Endothelial cell of umbilical vein (primary cell): Measurements from ENCODE around the gene ICAM5. TPM values are rescaled to one million over a fixed set of nuclear protein-coding genes. Genes with fewer than 3 reads are reported as not detected.

Experiments used
- BruUV-seq: library from RNA; stranded (reverse); fragments of 400-500 nt; replicated peaks from 2 replicates; lab custom pipeline; 2021; lab: Mats Ljungman, UMichigan
- CTCF ChIA-PET: fragments of 300-600, 350-600 bp; sonication (Branson Sonifier 250); formaldehyde crosslinking; loops from one replicate; lab custom pipeline; 2021; ENCODE audit warnings: antibody characterized with exemption, inconsistent platforms; lab: Charles Lee
- POLR2A ChIA-PET: fragments of 300-600, 350-600 bp; sonication (Branson Sonifier 250); formaldehyde crosslinking; loops from one replicate; lab custom pipeline; 2021; ENCODE audit warnings: antibody characterized with exemption, inconsistent platforms; lab: Charles Lee
- DNase-seq: peaks from one replicate; pipeline ENCODE4 v3.0.0-alpha.2; 2011; ENCODE audit warnings: low read depth, low spot score
- FAIRE-seq: peaks from 2 replicates; lab custom pipeline; 2011; peaks lifted over from hg19 to GRCh38; lab: Jason Lieb, UNC
- H2AFZ ChIP-seq: 2 replicates; pipeline ENCODE4 v1.6.0; 2012; ENCODE audit warnings: low read depth, low read length, control low read depth, inconsistent platforms
- H3K27ac ChIP-seq: 2 replicates; pipeline ENCODE4 v1.5.1; 2011; ENCODE audit warnings: low read depth, mild to moderate bottlenecking, control low read depth, low read length, moderate library complexity; ENCODE audit not compliant: insufficient read depth
- H3K27me3 ChIP-seq, 2 experiments: 2 replicates each; pipeline versions ENCODE4 v1.6.0 to v1.6.1; 2011; ENCODE audit warnings: low read length in 2 of 2, mixed read lengths in 1 of 2; ENCODE audit not compliant: control insufficient read depth in 2 of 2, insufficient read depth in 2 of 2
- H3K36me3 ChIP-seq, 2 experiments: 2 replicates in 1 of 2; 3 replicates in 1 of 2; pipeline ENCODE4 v1.5.1; 2011; ENCODE audit warnings: low read length in 2 of 2, mild to moderate bottlenecking in 1 of 2, moderate library complexity in 1 of 2; ENCODE audit not compliant: control insufficient read depth in 2 of 2, insufficient read depth in 2 of 2; ENCODE audit errors: extremely low read depth in 1 of 2
- H3K4me1 ChIP-seq: 3 replicates; pipeline ENCODE4 v1.5.1; 2011; ENCODE audit warnings: mild to moderate bottlenecking, low read length; ENCODE audit not compliant: control insufficient read depth, insufficient read depth; ENCODE audit errors: extremely low read depth
- H3K4me2 ChIP-seq: 2 replicates; pipeline ENCODE4 v1.6.1; 2011; ENCODE audit warnings: low read length, control low read depth, mixed read lengths; ENCODE audit not compliant: insufficient read depth
- H3K4me3 ChIP-seq, 3 experiments: fragments of 200-600 bp in 1 of 3; sonication (generic), shearing (Covaris generic) in 1 of 3; replicated peaks in 1 of 3; 2 replicates each; pipeline ENCODE4 v1.5.1; 2011 to 2016; ENCODE audit warnings: control low read depth in 3 of 3, low read length in 3 of 3, mild to moderate bottlenecking in 2 of 3, inconsistent platforms in 1 of 3, low read depth in 1 of 3, moderate library complexity in 1 of 3; ENCODE audit not compliant: insufficient read depth in 1 of 3
- H3K79me2 ChIP-seq: 2 replicates; pipeline ENCODE4 v1.6.0; 2012; ENCODE audit warnings: low read length, inconsistent platforms; ENCODE audit not compliant: control insufficient read depth, insufficient read depth
- H3K9ac ChIP-seq: replicated peaks from 2 replicates; pipeline ENCODE3; 2011; ENCODE audit warnings: low read length, control low read depth; ENCODE audit not compliant: insufficient read depth; ENCODE audit errors: extremely low read depth
- H3K9me1 ChIP-seq: replicated peaks from 3 replicates; pipeline ENCODE4 v1.6.0; 2011; ENCODE audit warnings: mild to moderate bottlenecking, low read length; ENCODE audit not compliant: control insufficient read depth, insufficient read depth; ENCODE audit errors: extremely low read depth
- H3K9me3 ChIP-seq: replicated peaks from 2 replicates; pipeline ENCODE4 v1.5.1; 2012; ENCODE audit warnings: low read length, inconsistent platforms; ENCODE audit not compliant: control insufficient read depth, insufficient read depth
- H4K20me1 ChIP-seq: replicated peaks from 2 replicates; pipeline ENCODE3; 2011; ENCODE audit warnings: mild to moderate bottlenecking, low read length; ENCODE audit not compliant: control insufficient read depth, insufficient read depth; ENCODE audit errors: extremely low read depth
- EZH2 ChIP-seq: IDR thresholded peaks from 2 replicates; pipeline ENCODE4 v1.6.1; 2012; ENCODE audit warnings: borderline replicate concordance, low read depth, mild to moderate bottlenecking, moderate library complexity, low read length, inconsistent platforms; ENCODE audit not compliant: severe bottlenecking
- FOS ChIP-seq: IDR thresholded peaks from 2 replicates; pipeline ENCODE4 v1.6.1; 2011; ENCODE audit warnings: mild to moderate bottlenecking, low read length, moderate library complexity, borderline replicate concordance; ENCODE audit not compliant: insufficient read depth
- GATA2 ChIP-seq: IDR thresholded peaks from 2 replicates; pipeline ENCODE4 v1.7.0; 2011; ENCODE audit warnings: low read depth, mild to moderate bottlenecking, moderate library complexity, mixed read lengths, low read length; ENCODE audit not compliant: insufficient read length, insufficient read depth
- JUN ChIP-seq: IDR thresholded peaks from 2 replicates; pipeline ENCODE4 v1.6.1; 2011; ENCODE audit warnings: borderline replicate concordance, low read depth; ENCODE audit not compliant: insufficient read length, insufficient read depth
- MYC ChIP-seq: IDR thresholded peaks from one replicate; pipeline ENCODE4 v1.6.1; 2011; ENCODE audit warnings: mild to moderate bottlenecking, low read depth, low read length
- POLR2A ChIP-seq: IDR thresholded peaks from 2 replicates; pipeline ENCODE4 v1.6.1; 2012; ENCODE audit warnings: low read depth, mild to moderate bottlenecking, control low read depth, low read length
- POLR2AphosphoS5 ChIP-seq: IDR thresholded peaks from 2 replicates; pipeline ENCODE4 v1.6.1; 2012; ENCODE audit warnings: low read depth, mild to moderate bottlenecking, control low read depth, low read length, moderate library complexity; ENCODE audit not compliant: insufficient read depth
- dilution Hi-C: fragments of 300-500 bp; cut with MboI; formaldehyde crosslinking; loops from one replicate; pipeline ENCODE4 v1.15.0; 2019; ENCODE audit warnings: low sequenced_read_pairs; ENCODE audit not compliant: extremely low pct_ligation_motif_present
- intact Hi-C: fragments of 100-400 bp; cut with micrococcal nuclease; formaldehyde crosslinking; loops from one replicate; pipeline ENCODE4 v1.10.0; 2022
- polyA plus RNA-seq, 4 experiments: library from polyadenylated mRNA; depleted of rRNA in 3 of 4; stranded (reverse) in 3 of 4; unstranded in 1 of 4; fragments of >200 nt; gene quantifications; 2 replicates each; pipeline versions ENCODE4 v1.2.1 to v1.2.3, GENCODE V29; 2011 to 2012; ENCODE audit warnings: missing spikeins in 1 of 4
- total RNA-seq: library from RNA; stranded (reverse); gene quantifications from 2 replicates; pipeline ENCODE4 v1.2.3, GENCODE V29; 2021
- TF ChIP-seq, protein P1 (sequence below): IDR thresholded peaks from 2 replicates; pipeline ENCODE4 v1.6.1; 2011; ENCODE audit not compliant: insufficient read depth, insufficient read length
- TF ChIP-seq, protein P2 (sequence below), 2 donors: IDR thresholded peaks; 1 replicate in 1 of 2; 2 replicates in 1 of 2; pipeline ENCODE4 v1.5.1; 2011; ENCODE audit warnings: low read length in 2 of 2, mild to moderate bottlenecking in 2 of 2, moderate library complexity in 2 of 2, control low read depth in 1 of 2, inconsistent platforms in 1 of 2, low read depth in 1 of 2; ENCODE audit not compliant: insufficient read depth in 1 of 2; ENCODE audit errors: extremely low read depth in 1 of 2

ICAM5 gene
- total and polyA plus RNA-seq, 2 donors (not counting 3 experiments of a cell fraction or from before 2014, with no cell fraction given): 0.10 to 0.40 TPM

GRCh38 chr19:10327793-10328192 lies 38.0 kb downstream of the ICAM5 start:
- Histone ChIP-seq H2AFZ (no peak overlapping the region), H3K27ac (no peak overlapping the region), H4K20me1 (no peaks in the 10 kb centered on the region), H3K36me3 (peaks cover 9 to 39% of the 10 kb centered on the region in 2 experiments), H3K27me3 (no peaks in the 10 kb centered on the region), H3K9me3 (no peaks in the 10 kb centered on the region), H3K9me1 (no peaks in the 10 kb centered on the region), H3K4me1 (peaks cover 6% of the 10 kb centered on the region), H3K79me2 (peaks cover 24% of the 10 kb centered on the region), H3K4me3 (no peak overlapping the region), H3K4me2 (no peak overlapping the region), H3K9ac (no peak overlapping the region)
- ChIA-PET CTCF (interaction anchor here (1.5 kb wide), 1 partner anchor 58 kb away, joined by 3 read pairs; no protein-coding TSS in a partner anchor), POLR2A (no interaction called here)
- no peak for FAIRE-seq
- no peak for DNase-seq
- dilution Hi-C loops: no loop called here
- BruUV-seq: no TSS peak
- TF ChIP-seq JUN: no peak
- no peak for TF ChIP-seq MYC
- TF ChIP-seq EZH2: no peak
- no peak for TF ChIP-seq POLR2AphosphoS5
- TF ChIP-seq FOS: no peak
- TF ChIP-seq, protein P1, sequence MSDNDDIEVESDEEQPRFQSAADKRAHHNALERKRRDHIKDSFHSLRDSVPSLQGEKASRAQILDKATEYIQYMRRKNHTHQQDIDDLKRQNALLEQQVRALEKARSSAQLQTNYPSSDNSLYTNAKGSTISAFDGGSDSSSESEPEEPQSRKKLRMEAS: no peak
- TF ChIP-seq, protein P2, sequence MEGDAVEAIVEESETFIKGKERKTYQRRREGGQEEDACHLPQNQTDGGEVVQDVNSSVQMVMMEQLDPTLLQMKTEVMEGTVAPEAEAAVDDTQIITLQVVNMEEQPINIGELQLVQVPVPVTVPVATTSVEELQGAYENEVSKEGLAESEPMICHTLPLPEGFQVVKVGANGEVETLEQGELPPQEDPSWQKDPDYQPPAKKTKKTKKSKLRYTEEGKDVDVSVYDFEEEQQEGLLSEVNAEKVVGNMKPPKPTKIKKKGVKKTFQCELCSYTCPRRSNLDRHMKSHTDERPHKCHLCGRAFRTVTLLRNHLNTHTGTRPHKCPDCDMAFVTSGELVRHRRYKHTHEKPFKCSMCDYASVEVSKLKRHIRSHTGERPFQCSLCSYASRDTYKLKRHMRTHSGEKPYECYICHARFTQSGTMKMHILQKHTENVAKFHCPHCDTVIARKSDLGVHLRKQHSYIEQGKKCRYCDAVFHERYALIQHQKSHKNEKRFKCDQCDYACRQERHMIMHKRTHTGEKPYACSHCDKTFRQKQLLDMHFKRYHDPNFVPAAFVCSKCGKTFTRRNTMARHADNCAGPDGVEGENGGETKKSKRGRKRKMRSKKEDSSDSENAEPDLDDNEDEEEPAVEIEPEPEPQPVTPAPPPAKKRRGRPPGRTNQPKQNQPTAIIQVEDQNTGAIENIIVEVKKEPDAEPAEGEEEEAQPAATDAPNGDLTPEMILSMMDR (IDR thresholded peaks at IDR 0.05; ENCODE audit: extremely low read depth in 1 of 2, insufficient read depth in 1 of 2, low read depth in 1 of 2, low read length in 2 of 2): no peak
- no peak for TF ChIP-seq POLR2A
- no peak for TF ChIP-seq GATA2
- intact Hi-C loops: no loop called here
